ENCODE measurements around the gene UQCR10.

The UQCR10 gene

GRCh38 chr22:29738118-29738815 is 28.9 kb upstream of the UQCR10 start:
- TF ChIP-seq CTCF (conservative IDR thresholded peaks at IDR 0.05) = no peak
- H3K27ac ChIP-seq = no peak overlapping the region

GRCh38 chr22:29739346-29739875 is 27.8 kb upstream of the UQCR10 start:
- H3K27ac ChIP-seq = no peak overlapping the region
- no peak for TF ChIP-seq CTCF (conservative IDR thresholded peaks at IDR 0.05)

- H3K27ac ChIP-seq = no peak overlapping the region
- no peak for TF ChIP-seq CTCF (conservative IDR thresholded peaks at IDR 0.05)
Measured at GRCh38 chr22:29740216-29740615, 27.0 kb upstream of the UQCR10 start.

DNA sequence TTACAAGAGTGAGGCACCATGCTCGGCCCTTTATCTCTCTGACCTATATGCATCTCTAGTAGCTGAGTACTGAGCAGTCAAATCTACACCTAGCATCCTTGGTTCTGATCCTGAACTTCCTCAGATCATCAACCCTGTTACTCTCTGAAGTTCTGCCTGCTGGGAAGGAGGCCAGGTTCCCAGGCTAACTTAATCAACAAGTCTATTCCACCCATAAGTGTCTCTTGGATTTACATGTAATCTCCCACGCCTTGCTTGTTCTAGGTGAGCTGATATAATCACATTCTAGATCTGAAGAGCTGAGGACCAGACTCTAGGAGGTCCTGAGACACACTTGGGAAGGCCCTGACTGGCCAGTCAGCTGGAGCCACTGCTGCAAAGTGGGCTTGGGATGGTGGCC is 25.2 kb upstream of the UQCR10 start:
- H3K27ac ChIP-seq = no peak overlapping the region
- no peak for TF ChIP-seq CTCF (conservative IDR thresholded peaks at IDR 0.05)

DNA sequence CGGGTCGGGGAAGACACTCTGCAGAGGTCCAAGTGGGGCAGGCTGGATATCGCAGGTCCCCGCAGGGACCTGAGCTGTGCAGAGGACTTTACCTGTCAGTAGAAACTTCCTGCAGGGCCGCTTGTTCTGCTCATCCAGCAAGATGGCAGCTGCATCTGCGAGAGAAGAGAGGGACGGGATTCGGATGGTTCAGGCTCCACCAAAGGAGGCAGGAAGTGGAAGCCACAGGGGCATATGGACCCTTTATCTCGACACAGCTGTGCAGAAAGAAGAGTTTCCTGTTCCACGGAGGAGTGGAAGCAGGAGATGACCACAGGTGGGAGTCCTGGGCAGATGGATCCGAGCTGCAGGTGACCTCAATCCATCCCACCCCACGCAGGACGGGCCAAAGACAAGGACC is 24.8 kb upstream of the UQCR10 start:
- TF ChIP-seq CTCF (conservative IDR thresholded peaks at IDR 0.05) = no peak
- H3K27ac ChIP-seq = no peak overlapping the region

DNA sequence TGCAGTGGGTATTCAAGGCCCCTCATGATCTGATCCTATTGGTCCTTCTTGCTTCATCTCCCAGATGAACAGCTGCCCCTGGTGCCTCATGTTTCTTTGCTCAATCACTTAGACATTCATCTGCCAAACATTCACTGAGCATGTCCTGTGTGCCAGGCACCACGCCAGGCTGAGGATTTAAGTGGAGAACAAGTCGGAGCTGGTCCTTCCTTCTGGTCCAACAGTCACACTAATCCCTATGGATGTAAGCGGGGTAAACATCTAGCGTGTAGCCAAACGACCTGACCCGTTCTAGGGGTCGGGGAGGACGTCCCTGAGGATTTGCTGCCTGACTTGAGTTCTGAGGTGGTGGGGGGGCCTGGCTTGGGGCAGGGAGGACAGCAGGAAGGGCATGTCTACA is 22.3 kb upstream of the UQCR10 start:
- no peak overlapping the region for H3K27ac ChIP-seq

GRCh38 chr22:29747832-29748231 is 19.3 kb upstream of the UQCR10 start:
- TF ChIP-seq CTCF (conservative IDR thresholded peaks at IDR 0.05) = no peak
- H3K27ac ChIP-seq = no peak overlapping the region

More for the DNA sequence above, 22.3 kb upstream of the UQCR10 start:
- TF ChIP-seq CTCF (conservative IDR thresholded peaks at IDR 0.05) = no peak

Data from VCaP (cell line).